Sigmoid colon (tissue), 4 donors: Measurements from ENCODE around the gene DUSP7.

Source experiments
- CTCF ChIP-seq, 4 experiments: fragments of 450-650 bp in 3 of 4; fragments of 200-600 bp in 1 of 4; IDR thresholded peaks; one replicate each; pipeline ENCODE4 v1.5.1; 2016 to 2019; ENCODE audit warnings: antibody characterized with exemption in 4 of 4, mild to moderate bottlenecking in 3 of 4, moderate library complexity in 2 of 4
- EP300 ChIP-seq, 4 donors: sonication (generic); formaldehyde crosslinking; IDR thresholded peaks; one replicate each; pipeline ENCODE4 v1.6.1; 2017; ENCODE audit warnings: antibody characterized with exemption in 4 of 4
- POLR2A ChIP-seq, 2 donors: fragments of 450-650 bp; IDR thresholded peaks; one replicate each; pipeline ENCODE4 v1.6.1; 2016; ENCODE audit warnings: antibody characterized with exemption in 2 of 2, mild to moderate bottlenecking in 2 of 2, moderate library complexity in 2 of 2
- POLR2AphosphoS5 ChIP-seq, 4 donors: sonication (generic); formaldehyde crosslinking; IDR thresholded peaks; one replicate each; pipeline ENCODE4 v1.6.1; 2017; ENCODE audit warnings: antibody characterized with exemption in 4 of 4

GRCh38 chr3:52001443-52001974, 54.9 kb downstream of the DUSP7 start:
- TF ChIP-seq POLR2AphosphoS5 (IDR thresholded peaks at IDR 0.05) (no peak), CTCF (IDR thresholded peaks at IDR 0.05) (peak; percentile 85 to 94 (median 92)), POLR2A (IDR thresholded peaks at IDR 0.05) (no peak), EP300 (IDR thresholded peaks at IDR 0.05) (no peak)
